ENCODE results near the gene FBXO9.

FBXO9 gene

DNA sequence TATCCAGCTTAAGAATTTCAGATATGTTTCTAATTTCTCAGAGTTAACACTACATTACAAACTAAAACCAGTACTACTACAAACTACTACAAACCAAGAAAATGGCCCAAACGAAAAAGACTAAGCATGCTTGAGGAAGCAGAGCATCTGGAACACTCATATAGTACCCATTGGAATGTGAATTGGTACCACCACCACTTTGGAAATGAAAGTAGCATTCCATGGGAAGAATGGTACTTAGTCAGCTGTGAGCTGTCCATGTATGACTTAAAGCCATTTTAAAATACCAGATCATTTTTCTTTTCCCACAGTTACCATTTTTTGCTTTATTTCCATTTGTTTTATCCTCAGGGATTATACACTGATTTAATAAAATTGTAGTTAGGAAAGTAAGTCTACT is 30.5 kb downstream of the FBXO9 start:
- DNase-seq = no peak

DNA sequence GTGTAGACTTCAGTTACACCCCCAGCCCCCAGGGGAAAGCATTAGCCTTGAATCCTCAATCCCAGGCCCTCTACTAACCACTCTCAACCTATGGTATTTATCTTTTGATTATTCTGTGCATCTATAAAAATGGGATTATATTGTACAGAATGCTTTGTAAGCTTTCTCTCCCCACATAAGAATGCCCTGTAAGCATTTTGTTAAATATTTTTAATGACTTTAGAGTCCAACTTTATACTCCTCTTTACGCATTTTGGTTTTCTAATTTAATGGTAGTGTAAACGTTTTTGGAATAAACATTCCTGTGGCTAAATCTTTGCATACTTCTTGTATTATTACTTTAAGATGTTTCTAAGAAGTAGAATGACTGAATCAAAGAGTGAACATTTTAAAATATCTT is 35.4 kb downstream of the FBXO9 start:
- no peak for DNase-seq

DNA sequence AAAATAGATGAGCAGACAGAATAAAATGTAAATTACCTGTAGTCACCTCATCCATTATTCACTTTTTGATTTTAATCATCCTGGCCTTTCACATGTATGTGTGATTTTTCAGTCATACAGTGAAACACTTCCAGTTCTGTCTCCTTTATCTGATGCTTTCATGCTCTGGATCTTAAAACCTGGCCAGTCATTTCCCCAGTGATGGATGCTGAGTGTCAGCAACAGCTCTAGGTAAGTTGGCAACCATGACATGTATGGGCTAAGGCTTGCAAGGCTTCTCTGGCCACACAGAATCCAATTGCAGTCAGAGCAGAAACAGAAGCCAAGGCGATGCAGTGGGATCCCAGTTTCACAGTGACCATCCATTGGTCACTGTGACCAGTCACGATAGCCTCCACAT is 35.8 kb downstream of the FBXO9 start:
- no peak for DNase-seq

DNA sequence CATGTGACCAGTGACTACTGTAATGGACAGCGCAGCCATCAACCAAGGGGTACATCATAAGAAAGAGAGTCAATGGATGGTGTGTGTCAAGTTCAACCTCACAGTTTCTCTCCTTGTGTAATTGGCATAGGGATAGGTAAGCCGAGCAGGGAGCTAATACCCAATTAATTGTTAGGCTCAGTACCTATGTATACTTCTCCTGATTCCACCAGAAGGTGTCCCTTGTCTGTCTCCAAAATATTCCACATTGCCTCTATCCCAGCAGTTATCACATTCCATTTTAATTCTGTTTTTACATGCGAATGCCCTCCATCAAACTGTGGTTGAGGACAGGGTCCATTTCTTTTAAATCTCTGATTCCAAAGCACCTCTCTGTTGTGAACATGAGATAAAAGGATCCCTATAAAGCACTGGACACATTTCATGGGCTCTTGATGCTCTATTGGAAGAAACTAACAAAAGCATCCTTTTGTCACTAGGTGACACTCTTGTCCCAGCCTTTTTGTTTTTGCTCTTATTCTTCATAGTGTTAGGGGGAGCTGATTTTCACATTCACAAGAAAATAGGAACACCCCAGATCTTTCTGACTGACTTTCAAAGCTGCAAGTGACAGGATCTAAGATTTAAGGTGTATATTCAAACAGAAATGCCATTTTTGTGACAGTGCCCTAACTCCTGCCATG is 38.9 kb downstream of the FBXO9 start:
- DNase-seq = no peak

DNA sequence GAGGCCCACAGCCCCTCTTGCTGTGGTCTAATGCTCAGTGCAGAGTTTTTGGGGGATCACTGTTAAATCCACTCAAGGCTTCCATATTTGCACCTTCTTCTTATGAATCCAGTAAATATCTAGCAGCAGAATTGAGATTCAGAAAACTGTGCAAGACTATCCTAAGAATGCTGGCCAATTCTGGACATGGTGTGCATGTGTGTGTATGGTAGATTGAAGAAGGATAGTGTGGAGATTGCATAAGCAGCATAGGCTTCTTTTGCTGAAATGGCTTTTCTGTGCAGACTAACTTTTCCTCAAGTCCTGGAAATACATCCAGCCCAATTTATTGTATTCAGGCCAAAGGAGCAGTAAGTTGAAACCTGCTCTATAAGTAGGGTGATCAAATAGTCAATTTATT is 39.7 kb downstream of the FBXO9 start:
- DNase-seq = no peak

DNA sequence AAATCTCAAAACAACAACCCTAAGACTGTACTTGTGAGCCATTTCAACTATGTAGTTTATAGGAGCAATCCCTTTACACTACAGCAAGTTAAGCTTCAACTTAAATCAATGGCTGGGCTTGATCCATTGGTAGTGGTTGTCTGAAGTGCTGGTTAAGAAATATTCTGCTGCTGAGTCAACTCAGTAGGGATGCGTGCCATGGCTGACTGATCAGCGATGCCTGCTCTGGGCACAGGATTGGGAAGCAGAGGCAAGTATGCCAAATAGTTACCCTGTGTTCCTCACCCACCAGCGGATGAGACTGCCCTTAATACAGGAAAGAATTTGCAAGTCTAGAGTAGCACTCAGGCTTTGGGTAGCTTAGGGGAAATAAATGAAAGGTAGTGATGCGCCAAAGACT is 41.9 kb downstream of the FBXO9 start:
- DNase-seq = no peak

DNA sequence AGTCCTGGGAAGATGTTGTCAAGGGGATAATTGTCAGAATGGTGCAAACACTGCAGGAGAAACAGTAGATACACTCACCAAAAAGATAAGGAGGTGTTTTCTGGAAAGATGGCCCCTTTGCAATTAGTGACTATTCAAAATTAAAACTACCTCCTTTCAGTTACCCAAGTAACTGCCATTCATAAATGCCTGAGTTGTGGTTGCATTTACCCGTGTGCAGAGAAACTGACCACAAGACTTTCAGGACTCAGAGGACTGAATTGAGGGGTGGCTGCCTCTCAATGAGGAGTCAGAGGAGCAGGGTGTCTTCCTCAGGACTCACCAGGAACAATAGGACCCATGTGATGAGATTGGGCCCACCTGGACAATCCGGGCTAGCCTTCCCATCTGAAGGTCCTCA is 44.4 kb downstream of the FBXO9 start:
- no peak for DNase-seq

DNA sequence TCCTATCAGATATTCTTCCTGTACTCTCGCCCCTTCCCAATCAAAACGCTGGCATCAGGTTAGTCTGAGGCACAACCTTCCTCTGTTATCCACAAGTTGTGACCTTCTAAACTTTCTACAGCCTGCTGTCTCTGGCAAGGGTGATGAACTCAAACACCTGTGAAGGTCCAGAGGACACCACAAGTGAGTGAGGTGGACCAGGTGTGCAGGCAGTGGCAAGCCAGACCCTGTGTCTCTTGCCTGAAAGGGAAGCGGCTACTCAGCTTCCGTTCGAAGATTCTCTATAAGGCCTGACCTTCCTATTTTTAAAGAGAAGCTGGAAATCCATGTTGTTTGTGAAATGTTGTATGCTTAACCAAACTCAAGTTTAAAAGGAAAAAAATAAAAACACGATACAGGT is 46.7 kb downstream of the FBXO9 start:
- no peak for DNase-seq

DNA sequence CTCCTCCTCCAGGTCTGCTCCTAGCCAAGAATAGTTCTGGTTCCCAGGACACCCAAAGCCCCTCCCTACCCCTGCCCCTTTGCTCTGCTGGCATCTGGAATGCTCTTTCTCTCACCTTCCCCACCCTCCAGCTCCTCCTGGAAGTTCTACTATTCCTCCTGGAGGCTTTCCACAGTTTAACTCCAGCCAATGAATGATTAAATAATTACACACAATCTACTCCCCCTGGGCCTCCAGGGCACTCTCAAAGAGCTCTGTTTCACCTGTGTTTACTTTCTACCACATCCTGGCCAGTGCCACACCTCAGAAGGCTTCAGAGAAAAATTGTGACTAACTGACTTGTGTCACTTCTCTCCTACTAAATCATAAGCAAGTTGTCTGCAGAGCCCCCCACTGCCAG is 47.2 kb downstream of the FBXO9 start:
- DNase-seq = peak; percentile 39

DNA sequence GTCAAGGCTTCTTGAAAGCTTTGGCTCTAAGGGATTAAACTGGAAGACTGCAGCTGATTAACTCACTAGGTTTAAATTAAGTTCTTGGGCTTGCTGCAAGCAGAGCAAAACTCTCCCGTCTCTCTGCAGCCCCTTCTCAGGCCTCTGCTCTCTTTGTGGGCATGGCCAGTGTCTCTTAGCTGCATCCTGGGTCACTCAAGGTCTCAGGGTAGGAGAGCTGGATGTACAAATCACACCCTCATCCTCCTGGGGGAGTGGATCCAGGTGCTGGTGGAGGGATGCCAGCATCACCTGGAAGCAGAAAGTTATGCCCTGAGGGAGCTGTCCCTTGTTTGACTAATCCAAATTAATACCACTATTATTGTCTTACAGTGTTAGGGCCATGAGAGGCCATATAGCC is 47.7 kb downstream of the FBXO9 start:
- no peak for DNase-seq

DNA sequence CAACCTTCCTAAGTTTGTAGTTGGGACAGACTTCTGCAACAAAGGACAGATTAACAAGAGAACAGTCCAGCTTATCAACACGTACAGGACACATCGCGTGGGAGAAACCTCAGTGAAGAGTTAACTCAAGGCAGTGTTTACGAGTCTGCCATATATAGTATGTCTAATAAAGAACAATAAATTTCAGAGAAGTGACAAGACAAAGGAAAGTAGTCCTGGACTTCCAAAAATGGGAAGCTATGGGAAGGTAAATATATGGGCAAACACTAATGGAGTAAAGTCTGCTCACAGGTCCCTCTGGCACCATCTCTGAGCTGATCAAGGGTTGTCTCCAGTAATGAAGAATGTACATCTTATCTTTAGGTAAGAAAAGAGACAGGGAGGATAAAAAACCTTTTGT is 48.5 kb downstream of the FBXO9 start:
- no peak for DNase-seq

DNA sequence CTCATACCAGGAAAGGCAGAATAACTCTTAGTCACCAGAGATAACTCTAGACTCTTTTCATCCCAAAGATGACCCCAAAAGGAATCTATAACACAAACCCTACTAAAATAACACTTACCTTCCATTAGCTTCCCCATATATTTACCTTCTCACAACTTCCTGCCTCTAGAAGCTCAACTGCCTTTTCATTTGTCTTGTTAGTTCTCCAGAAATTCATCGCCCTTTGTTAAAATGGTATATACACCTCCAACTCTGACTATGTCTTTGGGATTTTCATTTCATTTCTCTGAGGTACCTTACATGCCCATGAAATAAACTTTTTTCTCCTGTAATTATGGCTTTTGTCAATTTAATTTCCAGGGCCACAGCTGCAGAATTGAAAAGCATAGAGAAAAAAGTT is 49.9 kb downstream of the FBXO9 start:
- DNase-seq = no peak

DNA sequence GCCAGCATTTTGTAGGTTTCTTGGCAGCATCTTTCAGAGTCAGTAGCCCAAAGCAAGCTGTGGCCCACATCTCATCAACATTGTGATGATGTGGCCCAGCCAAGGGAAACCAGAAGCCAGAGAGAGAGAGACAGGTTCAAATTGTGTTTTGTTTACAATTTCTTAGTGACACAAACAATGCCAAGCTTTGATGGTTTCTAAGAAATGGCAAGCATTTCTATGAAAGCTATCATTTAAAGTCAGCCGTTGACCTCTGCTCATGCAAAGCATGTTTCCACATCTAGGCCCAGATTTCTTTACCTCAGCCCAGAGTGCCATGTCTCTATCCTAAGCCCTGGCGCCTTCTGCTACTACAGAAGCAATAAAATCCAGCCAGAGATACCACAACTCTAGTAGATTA is 50.5 kb downstream of the FBXO9 start:
- DNase-seq = no peak

DNA sequence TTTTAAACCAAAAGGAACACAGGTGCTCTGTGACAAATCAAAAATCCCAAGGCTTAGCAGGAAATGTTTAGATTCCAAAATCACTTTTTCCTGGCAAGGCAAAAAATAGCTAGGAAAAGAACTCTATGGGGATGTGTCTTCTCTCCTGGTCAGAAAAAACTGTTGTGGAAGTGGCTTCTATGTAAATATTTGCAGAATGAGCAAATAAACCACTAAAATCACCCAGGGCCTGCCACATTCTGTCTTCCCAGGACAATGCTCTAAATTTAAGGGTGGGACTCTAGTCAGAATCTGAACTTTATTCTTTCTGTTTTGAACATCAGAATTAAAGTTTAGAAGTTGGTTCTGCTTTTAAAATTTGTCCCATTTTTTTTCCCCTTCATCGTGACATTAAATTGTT is 54.1 kb downstream of the FBXO9 start:
- DNase-seq = no peak

DNA sequence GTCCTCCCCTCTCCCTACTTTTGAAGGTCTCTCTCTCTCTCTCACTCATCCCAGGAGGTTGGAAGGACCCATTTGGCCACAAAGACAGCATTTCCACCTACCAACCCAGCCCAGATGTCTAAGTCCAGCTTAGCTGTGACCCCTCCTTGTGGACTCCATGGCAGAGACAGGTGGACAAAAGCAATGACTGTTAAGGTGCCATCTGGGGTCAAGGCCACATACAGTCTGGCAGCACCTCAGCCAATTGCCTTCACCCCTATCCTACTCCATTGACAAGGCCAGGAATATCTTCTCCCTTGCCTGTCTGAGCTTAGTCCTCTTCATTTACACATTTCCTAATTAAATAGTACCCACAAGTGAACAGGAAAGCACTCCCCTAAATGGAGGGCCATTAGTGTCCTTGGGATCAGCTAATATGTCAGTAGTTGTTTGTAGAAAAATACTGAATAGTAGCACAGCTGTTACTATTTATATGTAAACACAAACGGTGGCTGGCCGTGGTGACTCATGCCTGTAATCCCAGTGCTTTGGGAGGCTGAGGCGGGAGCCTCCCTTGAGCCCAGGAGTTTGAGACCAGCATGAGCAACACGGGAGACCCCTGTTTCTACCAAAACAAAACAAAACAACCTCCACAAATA is 54.7 kb downstream of the FBXO9 start:
- no peak for DNase-seq

DNA sequence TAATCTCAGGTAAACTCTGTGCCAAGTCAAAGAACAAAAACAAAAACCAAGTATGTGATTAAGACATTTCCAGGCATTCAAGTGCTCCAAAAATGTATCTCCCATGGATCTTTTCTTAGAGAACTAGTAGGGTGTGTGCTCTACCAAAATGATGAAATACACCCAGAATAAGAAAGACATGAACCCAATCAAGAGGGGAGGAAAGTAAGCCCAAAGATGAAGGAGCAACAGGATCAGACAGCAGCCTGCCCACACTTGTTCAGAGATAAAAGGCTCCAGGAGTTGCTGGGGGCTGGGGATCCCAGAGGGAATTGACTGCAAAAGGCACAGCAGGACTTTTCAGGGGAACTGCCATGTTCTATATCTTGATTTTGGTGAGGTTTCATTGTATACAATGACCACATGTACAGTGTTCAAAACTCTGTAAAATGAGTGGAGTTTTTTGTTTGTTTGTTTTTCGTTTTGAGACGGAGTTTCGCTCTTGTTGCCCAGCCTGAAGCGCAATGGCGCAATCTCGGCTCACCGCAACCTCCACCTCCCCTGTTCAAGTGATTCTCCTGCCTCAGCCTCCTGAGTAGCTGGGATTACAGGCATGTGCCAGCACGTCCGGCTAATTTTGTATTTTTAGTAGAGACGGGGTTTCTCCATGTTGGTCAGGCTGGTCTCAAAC is 59.1 kb downstream of the FBXO9 start:
- DNase-seq = no peak

DNA sequence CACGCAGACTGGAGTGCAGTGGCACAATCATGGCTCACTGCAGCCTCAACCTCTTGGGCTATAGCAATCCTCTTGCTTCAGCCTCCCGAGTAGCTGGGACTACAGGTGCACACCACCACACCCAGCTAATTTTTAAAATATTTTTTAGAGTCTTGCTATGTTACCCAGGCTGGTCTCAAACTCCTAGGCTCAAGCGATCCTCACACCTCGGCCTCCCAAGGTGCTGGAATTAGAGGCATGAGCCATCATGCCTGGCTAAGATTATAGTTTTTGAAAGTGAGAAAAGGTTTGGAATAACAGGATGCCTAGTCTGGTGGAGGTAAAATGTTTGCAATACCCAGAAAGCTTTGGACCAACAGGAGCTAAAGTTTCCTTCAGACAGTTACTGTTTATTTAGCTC is 60.1 kb downstream of the FBXO9 start:
- DNase-seq = no peak

DNA sequence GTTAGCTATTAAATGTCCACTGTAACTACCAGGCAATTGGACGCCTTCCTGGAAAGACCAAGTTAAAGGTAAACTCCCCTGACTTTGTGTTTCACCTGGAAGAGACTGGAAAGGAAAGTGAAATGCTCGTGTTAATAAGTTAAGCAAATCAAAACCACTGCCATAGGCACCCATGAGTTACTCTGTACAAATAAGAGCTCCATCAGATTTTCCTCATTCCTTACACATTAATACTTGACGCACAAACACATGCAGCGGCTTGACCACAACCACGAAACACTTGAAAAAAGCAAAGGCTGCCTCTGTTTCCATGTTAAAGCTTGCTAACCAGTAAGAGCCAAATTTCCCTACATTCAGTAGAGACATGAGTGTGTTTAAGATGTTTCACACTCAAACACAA is 63.6 kb downstream of the FBXO9 start:
- no peak for DNase-seq

DNA sequence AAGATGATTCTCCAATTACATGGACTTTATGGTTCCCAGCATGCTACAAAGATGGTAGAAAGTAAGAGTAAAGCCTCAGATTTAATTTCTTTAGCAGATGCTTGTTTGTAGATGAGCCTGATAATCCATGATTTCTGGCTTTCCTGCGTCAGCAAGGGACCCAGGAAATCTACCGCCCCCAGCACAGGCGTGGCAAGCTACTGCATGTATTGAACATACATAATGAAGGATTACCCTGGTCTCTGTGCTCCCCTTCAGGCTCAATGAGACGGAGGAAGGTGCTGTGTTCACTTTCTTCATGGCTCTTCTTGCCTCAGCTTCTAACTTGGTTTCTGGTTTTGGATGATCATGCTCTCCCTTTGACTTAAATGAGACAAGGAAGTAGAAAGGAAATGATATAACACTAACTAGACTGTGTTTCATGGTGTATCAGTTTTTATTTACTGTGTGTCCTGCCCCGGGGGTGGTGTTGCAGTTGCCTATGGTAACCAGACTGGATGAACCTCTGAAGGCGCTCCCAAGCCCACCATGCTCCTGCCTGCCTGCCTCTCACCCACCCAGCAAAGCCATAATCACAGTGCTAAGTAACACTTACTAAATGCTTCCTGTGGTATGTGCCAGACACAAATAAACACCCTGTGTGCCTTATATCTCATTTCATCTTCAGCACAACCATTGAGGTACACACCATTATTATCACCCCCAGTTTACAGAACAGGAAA is 65.5 kb downstream of the FBXO9 start:
- no peak for DNase-seq

DNA sequence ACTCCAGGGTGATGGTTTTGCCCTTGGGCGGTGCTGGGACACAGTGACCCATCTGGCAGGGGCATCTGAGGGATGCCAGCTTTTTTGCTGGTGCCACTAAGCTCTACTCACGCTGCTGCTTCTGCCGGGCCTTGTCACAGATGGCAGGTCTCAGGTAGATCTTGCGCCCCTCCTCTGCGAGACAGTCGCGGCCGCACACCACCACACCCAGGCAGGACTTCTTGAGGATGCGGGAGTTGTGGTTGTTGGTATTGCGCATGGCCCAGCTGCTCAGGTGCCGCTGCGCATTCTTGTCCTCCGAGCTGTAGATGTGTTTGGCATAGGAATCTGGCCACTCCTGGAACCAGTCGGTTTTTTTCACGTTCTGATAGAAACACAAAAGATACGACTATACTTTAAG is 68.8 kb downstream of the FBXO9 start:
- DNase-seq = no peak

DNA sequence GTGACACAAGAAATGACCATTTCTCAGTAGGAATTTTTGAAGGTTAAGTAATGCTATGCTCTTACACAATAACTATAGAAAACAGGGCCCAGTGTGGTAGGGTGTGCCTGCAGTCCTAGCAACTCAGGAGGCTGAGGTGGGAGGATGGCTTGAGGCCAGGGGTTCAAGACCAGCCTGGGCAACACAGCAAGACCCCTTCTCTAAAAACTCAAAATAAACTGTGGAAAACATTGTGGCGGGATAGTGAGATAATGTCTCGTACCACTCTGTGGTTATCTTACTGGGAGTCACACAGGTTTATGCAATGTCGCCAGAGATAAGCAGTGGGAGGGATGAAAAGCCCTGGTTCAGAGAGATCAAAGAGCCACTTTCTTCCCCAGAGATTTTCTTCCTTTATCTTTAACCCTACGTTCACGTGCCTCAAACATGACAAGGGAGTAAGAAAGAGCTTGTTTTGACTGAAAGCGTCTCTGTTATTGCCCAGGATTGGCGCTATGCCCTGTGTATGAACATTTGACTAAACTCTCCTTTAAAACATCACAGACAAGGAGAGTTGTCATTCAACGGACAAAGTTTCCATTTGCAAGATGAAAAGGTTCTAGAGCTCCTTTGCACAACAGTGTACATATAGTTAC is 69.5 kb downstream of the FBXO9 start:
- no peak for DNase-seq

DNA sequence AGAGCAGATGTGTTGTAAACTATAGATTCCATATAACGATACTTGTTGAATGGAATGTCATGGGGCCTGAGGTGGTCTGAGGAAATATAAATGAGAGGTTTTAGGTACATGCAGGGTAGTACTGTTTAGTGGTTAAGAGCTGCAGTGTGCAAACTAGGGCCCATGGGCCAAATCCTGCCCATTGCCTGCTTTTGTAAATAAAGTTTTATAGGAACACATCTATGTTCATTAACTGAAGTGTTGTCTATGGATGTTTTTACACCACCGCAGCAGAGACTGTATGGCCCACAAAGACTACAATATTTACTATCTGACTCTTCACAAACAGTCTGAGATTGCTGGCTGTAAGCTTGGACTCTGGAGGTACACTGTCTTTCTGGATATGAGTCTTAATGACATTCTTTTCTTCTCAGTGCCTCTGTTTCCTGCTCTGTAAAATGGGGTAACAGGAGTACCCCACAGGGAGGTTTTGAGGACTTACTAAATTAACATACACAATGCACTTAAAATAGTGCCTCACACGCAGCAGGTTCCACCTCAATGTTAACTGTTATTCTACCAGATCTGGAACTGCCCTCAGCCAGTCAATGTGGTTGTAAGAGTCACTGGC is 70.9 kb downstream of the FBXO9 start:
- no peak for DNase-seq

DNA sequence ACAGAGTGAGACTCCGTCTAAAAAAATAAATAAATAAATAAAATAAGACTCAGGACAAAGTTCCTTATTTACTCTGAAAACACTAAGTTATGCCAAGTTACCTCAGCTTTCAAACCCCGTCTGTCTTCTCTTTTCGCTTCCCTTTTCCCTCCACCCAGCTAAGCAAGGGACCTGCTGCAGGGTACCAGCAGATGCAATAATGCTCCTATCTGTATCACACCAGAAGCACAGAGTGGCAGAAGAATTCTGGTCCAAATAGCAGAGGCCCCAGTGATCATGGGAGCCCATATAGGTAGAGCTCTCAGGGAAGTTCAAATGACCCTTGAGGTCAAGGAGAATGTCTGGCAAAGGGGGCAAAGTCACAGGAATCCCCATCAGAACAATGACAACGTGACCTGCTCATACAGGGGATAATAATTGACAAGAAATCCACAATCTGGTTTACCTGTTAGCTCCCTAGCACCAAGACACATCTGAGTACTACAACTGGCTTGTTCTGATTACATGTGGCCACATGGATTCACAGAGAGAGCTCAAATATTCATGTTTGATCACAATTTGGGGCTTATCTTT is 74.7 kb downstream of the FBXO9 start:
- DNase-seq = no peak

Data from DMS79 treated with DMSO at 0.1 percent for 48 hours (cell line).